ENCODE measurements around the gene CDHR1.

DNA sequence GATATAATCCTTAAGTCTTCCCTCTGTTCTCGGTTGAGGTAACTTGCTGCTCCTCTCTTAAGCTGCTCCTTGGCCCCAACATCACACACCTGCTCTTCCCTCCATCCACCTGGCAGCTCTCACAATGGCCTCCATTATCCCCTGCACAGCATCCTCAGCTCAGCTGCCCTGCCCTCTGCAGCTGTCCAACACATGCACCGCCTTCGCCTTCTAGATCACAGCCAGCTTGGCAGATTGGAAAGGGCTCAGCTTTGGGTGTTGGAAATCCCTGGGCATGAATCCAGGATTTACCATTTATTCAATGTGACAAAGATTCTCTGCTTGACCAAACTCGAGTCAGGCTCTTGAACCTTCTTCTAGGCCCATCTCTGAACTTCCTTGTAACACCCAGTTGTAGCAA, 71.1 kb downstream of the CDHR1 start:
- TF ChIP-seq EZH2phosphoT487 (IDR thresholded peaks at IDR 0.05; ENCODE audit: borderline replicate concordance, low read depth) (no peak), REST (IDR thresholded peaks at IDR 0.05; ENCODE audit: low read depth, low read length) (no peak)
- TF ChIP-seq, protein P1, sequence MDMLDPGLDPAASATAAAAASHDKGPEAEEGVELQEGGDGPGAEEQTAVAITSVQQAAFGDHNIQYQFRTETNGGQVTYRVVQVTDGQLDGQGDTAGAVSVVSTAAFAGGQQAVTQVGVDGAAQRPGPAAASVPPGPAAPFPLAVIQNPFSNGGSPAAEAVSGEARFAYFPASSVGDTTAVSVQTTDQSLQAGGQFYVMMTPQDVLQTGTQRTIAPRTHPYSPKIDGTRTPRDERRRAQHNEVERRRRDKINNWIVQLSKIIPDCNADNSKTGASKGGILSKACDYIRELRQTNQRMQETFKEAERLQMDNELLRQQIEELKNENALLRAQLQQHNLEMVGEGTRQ (IDR thresholded peaks at IDR 0.05; ENCODE audit: borderline replicate concordance, low read depth, low read length): no peak
- TF ChIP-seq, protein P2, sequence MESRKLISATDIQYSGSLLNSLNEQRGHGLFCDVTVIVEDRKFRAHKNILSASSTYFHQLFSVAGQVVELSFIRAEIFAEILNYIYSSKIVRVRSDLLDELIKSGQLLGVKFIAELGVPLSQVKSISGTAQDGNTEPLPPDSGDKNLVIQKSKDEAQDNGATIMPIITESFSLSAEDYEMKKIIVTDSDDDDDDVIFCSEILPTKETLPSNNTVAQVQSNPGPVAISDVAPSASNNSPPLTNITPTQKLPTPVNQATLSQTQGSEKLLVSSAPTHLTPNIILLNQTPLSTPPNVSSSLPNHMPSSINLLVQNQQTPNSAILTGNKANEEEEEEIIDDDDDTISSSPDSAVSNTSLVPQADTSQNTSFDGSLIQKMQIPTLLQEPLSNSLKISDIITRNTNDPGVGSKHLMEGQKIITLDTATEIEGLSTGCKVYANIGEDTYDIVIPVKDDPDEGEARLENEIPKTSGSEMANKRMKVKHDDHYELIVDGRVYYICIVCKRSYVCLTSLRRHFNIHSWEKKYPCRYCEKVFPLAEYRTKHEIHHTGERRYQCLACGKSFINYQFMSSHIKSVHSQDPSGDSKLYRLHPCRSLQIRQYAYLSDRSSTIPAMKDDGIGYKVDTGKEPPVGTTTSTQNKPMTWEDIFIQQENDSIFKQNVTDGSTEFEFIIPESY (IDR thresholded peaks at IDR 0.05; ENCODE audit: borderline replicate concordance, low read depth): no peak
- TF ChIP-seq, protein P3, sequence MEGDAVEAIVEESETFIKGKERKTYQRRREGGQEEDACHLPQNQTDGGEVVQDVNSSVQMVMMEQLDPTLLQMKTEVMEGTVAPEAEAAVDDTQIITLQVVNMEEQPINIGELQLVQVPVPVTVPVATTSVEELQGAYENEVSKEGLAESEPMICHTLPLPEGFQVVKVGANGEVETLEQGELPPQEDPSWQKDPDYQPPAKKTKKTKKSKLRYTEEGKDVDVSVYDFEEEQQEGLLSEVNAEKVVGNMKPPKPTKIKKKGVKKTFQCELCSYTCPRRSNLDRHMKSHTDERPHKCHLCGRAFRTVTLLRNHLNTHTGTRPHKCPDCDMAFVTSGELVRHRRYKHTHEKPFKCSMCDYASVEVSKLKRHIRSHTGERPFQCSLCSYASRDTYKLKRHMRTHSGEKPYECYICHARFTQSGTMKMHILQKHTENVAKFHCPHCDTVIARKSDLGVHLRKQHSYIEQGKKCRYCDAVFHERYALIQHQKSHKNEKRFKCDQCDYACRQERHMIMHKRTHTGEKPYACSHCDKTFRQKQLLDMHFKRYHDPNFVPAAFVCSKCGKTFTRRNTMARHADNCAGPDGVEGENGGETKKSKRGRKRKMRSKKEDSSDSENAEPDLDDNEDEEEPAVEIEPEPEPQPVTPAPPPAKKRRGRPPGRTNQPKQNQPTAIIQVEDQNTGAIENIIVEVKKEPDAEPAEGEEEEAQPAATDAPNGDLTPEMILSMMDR (IDR thresholded peaks at IDR 0.05): no peak

All from SK-N-SH (cell line).